OCI-LY3 (cell line): Measurements from ENCODE around the gene SLC36A3.
"Not testable (repeated sequence)": the region's sequence is repeated elsewhere in the genome, so short reads cannot be mapped to it uniquely, and the experiment has no call there.

Experiments
- H2AFZ ChIP-seq: fragments of 200-600, 300-600 bp; shearing (Covaris generic); 2 replicates; pipeline ENCODE4 v1.6.0; 2014; ENCODE audit warnings: antibody characterized with exemption, low read depth, low read length
- H3K27ac ChIP-seq: fragments of 200-600, 300-600 bp; sonication (generic); 2 replicates; pipeline ENCODE4 v1.5.1; 2014; ENCODE audit warnings: mild to moderate bottlenecking, low read length, moderate library complexity, mixed read lengths
- H3K27me3 ChIP-seq: fragments of 200-600, 300-600 bp; sonication (generic); 2 replicates; pipeline ENCODE4 v1.6.1; 2014; ENCODE audit warnings: low read depth, low read length, mixed read lengths
- H3K36me3 ChIP-seq: fragments of 200-600, 300-600 bp; sonication (generic); replicated peaks from 2 replicates; pipeline ENCODE3; 2014; ENCODE audit warnings: low read depth, low read length, mixed read lengths
- H3K4me1 ChIP-seq: fragments of 300-600, 200-600 bp; sonication (generic); 2 replicates; pipeline ENCODE4 v1.6.1; 2014; ENCODE audit warnings: low read length, mixed read lengths
- H3K4me2 ChIP-seq: fragments of 200-600, 300-600 bp; sonication (generic); 2 replicates; pipeline ENCODE4 v1.6.1; 2014; ENCODE audit warnings: low read length, mixed read lengths
- H3K4me3 ChIP-seq: fragments of 300-600, 200-600 bp; sonication (generic); 2 replicates; pipeline ENCODE4 v1.5.1; 2014; ENCODE audit warnings: antibody characterized with exemption, mild to moderate bottlenecking, low read length, moderate library complexity
- H3K79me2 ChIP-seq: fragments of 300-600, 200-600 bp; shearing (Covaris generic); 2 replicates; pipeline ENCODE4 v1.6.1; 2014; ENCODE audit warnings: mild to moderate bottlenecking, low read length, mixed read lengths
- H3K9ac ChIP-seq: fragments of 300-600, 200-600 bp; shearing (Covaris generic); 2 replicates; pipeline ENCODE4 v1.6.0; 2014; ENCODE audit warnings: mild to moderate bottlenecking, low read length, moderate library complexity
- H3K9me3 ChIP-seq: fragments of 200-600, 300-600 bp; shearing (Covaris generic); 2 replicates; pipeline ENCODE4 v1.6.1; 2014; ENCODE audit warnings: low read length, mixed read lengths; ENCODE audit not compliant: insufficient read depth
- H4K20me1 ChIP-seq: fragments of 200-600, 300-600 bp; sonication (generic); 2 replicates; pipeline ENCODE4 v1.6.1; 2016; ENCODE audit warnings: low read length, mixed read lengths; ENCODE audit not compliant: insufficient read depth
- CTCF ChIP-seq: fragments of 200-600, 300-600 bp; sonication (generic); IDR thresholded peaks from 2 replicates; pipeline ENCODE4 v1.5.1; 2014; ENCODE audit warnings: antibody characterized with exemption, low read length, low read depth
- EZH2phosphoT487 ChIP-seq: fragments of 200-600 bp; shearing (Covaris generic); IDR thresholded peaks from 2 replicates; pipeline ENCODE4 v1.6.1; 2018; ENCODE audit warnings: antibody characterized with exemption, mixed run types, low read depth

SLC36A3 gene

GRCh38 chr5:151315998-151316597 lies 12.5 kb upstream of the SLC36A3 start:
- Histone ChIP-seq H3K4me2 (peak overlapping the region; percentile 5; the same call in 1 of the 2 replicates), H3K36me3 (no peaks in the 10 kb centered on the region), H3K27ac (no peak overlapping the region), H3K79me2 (no peaks in the 10 kb centered on the region), H4K20me1 (no peaks in the 10 kb centered on the region), H3K9me3 (peaks cover 2% of the 10 kb centered on the region; the same call in 1 of the 2 replicates), H3K9ac (no peak overlapping the region), H3K4me1 (peaks cover 6% of the 10 kb centered on the region), H3K27me3 (0 out of 2 replicates have a peak, but pooled peaks cover 7% of the 10 kb centered on the region), H3K4me3 (no peak overlapping the region), H2AFZ (no peak overlapping the region)
- TF ChIP-seq CTCF (peak; percentile 80), EZH2phosphoT487 (no peak)

- Histone ChIP-seq H3K36me3 (no peaks in the 10 kb centered on the region), H3K9me3 (peaks cover 2% of the 10 kb centered on the region; the same call in 1 of the 2 replicates), H3K4me3 (no peak overlapping the region), H3K79me2 (no peaks in the 10 kb centered on the region), H3K9ac (no peak overlapping the region), H3K4me1 (no peaks in the 10 kb centered on the region), H3K4me2 (no peak overlapping the region), H3K27me3 (0 out of 2 replicates have a peak, but pooled peaks cover 7% of the 10 kb centered on the region), H3K27ac (no peak overlapping the region), H4K20me1 (no peaks in the 10 kb centered on the region), H2AFZ (no peak overlapping the region)
- TF ChIP-seq EZH2phosphoT487 (no peak), CTCF (no peak)
Observed at GRCh38 chr5:151313357-151313756, 9.8 kb upstream of the SLC36A3 start.

- Histone ChIP-seq H3K9me3 (peaks cover 2% of the 10 kb centered on the region; the same call in 1 of the 2 replicates), H3K4me1 (no peaks in the 10 kb centered on the region), H3K4me3 (no peak overlapping the region), H3K9ac (no peak overlapping the region), H3K27ac (no peak overlapping the region), H3K36me3 (no peaks in the 10 kb centered on the region), H4K20me1 (no peaks in the 10 kb centered on the region), H3K4me2 (no peak overlapping the region), H3K27me3 (0 out of 2 replicates have a peak, but pooled peaks cover 7% of the 10 kb centered on the region), H2AFZ (no peak overlapping the region), H3K79me2 (no peaks in the 10 kb centered on the region)
- TF ChIP-seq CTCF (no peak), EZH2phosphoT487 (no peak)
Observed at GRCh38 chr5:151312756-151313324, 9.3 kb upstream of the SLC36A3 start.

- H3K4me2 ChIP-seq: no peak overlapping the region
- TF ChIP-seq CTCF (no peak), EZH2phosphoT487 (no peak)
- H3K9ac ChIP-seq: no peak overlapping the region
- H3K79me2 ChIP-seq: no peaks in the 10 kb centered on the region
- no peak overlapping the region for H3K4me3 ChIP-seq
- H3K27ac ChIP-seq: no peak overlapping the region
- H4K20me1 ChIP-seq: no peaks in the 10 kb centered on the region
- H3K9me3 ChIP-seq: peaks cover 2% of the 10 kb centered on the region; the same call in 1 of the 2 replicates
- H3K36me3 ChIP-seq: no peaks in the 10 kb centered on the region
- H3K27me3 ChIP-seq: 0 out of 2 replicates have a peak, but pooled peaks cover 7% of the 10 kb centered on the region
- no peaks in the 10 kb centered on the region for H3K4me1 ChIP-seq
- H2AFZ ChIP-seq: no peak overlapping the region
Observed at GRCh38 chr5:151310932-151311331, 7.4 kb upstream of the SLC36A3 start.

GRCh38 chr5:151309821-151310220 lies 6.3 kb upstream of the SLC36A3 start:
- H3K9me3 ChIP-seq, H3K4me2 ChIP-seq, H3K27ac ChIP-seq, H3K9ac ChIP-seq, H3K79me2 ChIP-seq, H3K36me3 ChIP-seq, H2AFZ ChIP-seq, H3K4me3 ChIP-seq, H4K20me1 ChIP-seq, H3K27me3 ChIP-seq, H3K4me1 ChIP-seq: not testable (repeated sequence)

- H3K27me3 ChIP-seq, H3K9ac ChIP-seq, H3K4me1 ChIP-seq, H3K79me2 ChIP-seq, H4K20me1 ChIP-seq, H3K36me3 ChIP-seq, H3K9me3 ChIP-seq, H3K4me2 ChIP-seq, H2AFZ ChIP-seq, H3K4me3 ChIP-seq, H3K27ac ChIP-seq: not testable (repeated sequence)
Observed at GRCh38 chr5:151309266-151309665, 5.7 kb upstream of the SLC36A3 start.
